Measurements from ENCODE around the gene COMMD10. TPM values are rescaled to one million over a fixed set of nuclear protein-coding genes. Genes with fewer than 3 reads are reported as not detected.

COMMD10 gene
- total and polyA plus RNA-seq, 2 of the 4 experiments (the other 2 are of a cell fraction) = 12.8 to 20.4 TPM

- Histone ChIP-seq H3K4me3 (ENCODE audit: insufficient read depth, low read depth, low read length) (no peak overlapping the region), H3K4ac (ENCODE audit: low read depth, low read length) (no peak overlapping the region), H3K9ac (ENCODE audit: low read depth, low read length) (no peak overlapping the region), H3K9me1 (ENCODE audit: insufficient read depth, low read length) (no peaks in the 10 kb centered on the region), H3K56ac (ENCODE audit: extremely low read depth, insufficient read depth, low read length) (no peak overlapping the region), H3K23ac (ENCODE audit: low read depth, low read length) (no peak overlapping the region), H2AFZ (replicated peaks; ENCODE audit: low read length, poor library complexity) (no peak overlapping the region), H3K9me3 (ENCODE audit: control insufficient read depth, insufficient read depth, low read length) (peaks cover 2% of the 10 kb centered on the region; the same call in 1 of the 2 replicates), H3K14ac (replicated peaks; ENCODE audit: low read depth, low read length) (no peak overlapping the region), H2BK5ac (ENCODE audit: low read depth, low read length, poor library complexity, severe bottlenecking) (no peak overlapping the region), H3K36me3 (ENCODE audit: control insufficient read depth, insufficient read depth, low read length) (no peaks in the 10 kb centered on the region), H3K18ac (ENCODE audit: low read depth, low read length) (no peak overlapping the region), H4K20me1 (ENCODE audit: insufficient read depth, low read length) (no peaks in the 10 kb centered on the region), H3K27me3 (ENCODE audit: control insufficient read depth, insufficient read depth, low read length) (no peaks in the 10 kb centered on the region), H4K5ac (ENCODE audit: low read depth, low read length) (no peak overlapping the region), H3K4me2 (ENCODE audit: low read depth, low read length) (no peak overlapping the region), H3K27ac (ENCODE audit: insufficient read depth, low read length) (no peak overlapping the region), H3K79me1 (ENCODE audit: low read depth in 1 of 2, low read length in 2 of 2) (no peaks in the 10 kb centered on the region), H2BK20ac (ENCODE audit: low read depth, low read length) (no peak overlapping the region), H2AK5ac (ENCODE audit: low read depth, low read length) (no peak overlapping the region), H4K8ac (ENCODE audit: low read depth in 2 of 2, low read length in 2 of 2) (no peak overlapping the region), H4K91ac (ENCODE audit: insufficient read depth, low read depth, low read length) (no peak overlapping the region), H2AK9ac (replicated peaks; ENCODE audit: low read depth, low read length, poor library complexity) (no peak overlapping the region), H3K4me1 (ENCODE audit: control insufficient read depth, insufficient read depth, low read length) (no peaks in the 10 kb centered on the region), H2BK120ac (ENCODE audit: low read depth, low read length) (no peak overlapping the region), H2BK15ac (ENCODE audit: low read depth, low read length) (no peak overlapping the region)
- dilution Hi-C loops (cut with HindIII; ENCODE audit: low sequenced_read_pairs, unreplicated experiment) = no loop called here
- intact Hi-C loops (cut with micrococcal nuclease) = no loop called here
- BruUV-seq (replicated peaks) = no TSS peak
- ATAC-seq (ENCODE audit: low read depth) = no peak
- in situ Hi-C loops (cut with MboI; ENCODE audit: low sequenced_read_pairs) = no loop called here
- ChIA-PET POLR2A (ENCODE audit: unreplicated experiment) (interaction anchor here (0.7 kb wide), 1 partner anchor 20 kb away, joined by 3 read pairs; no protein-coding TSS in a partner anchor), CTCF (no interaction called here)
- no peak for TF ChIP-seq POLR2A (IDR thresholded peaks at IDR 0.05; ENCODE audit: low read depth, low read length)
- TF ChIP-seq CHD1 (IDR thresholded peaks at IDR 0.05; ENCODE audit: low read depth, low read length) = no peak
- no peak for TF ChIP-seq MAFK (IDR thresholded peaks at IDR 0.05; ENCODE audit: low read depth, low read length)
- no peak for TF ChIP-seq RFX5 (IDR thresholded peaks at IDR 0.05; ENCODE audit: low read depth, low read length)
- no peak for TF ChIP-seq BHLHE40 (IDR thresholded peaks at IDR 0.05; ENCODE audit: low read depth, low read length)
- TF ChIP-seq USF2 (IDR thresholded peaks at IDR 0.05; ENCODE audit: low read depth, low read length) = no peak
- TF ChIP-seq NFE2L2 (IDR thresholded peaks at IDR 0.05; ENCODE audit: low read depth, low read length) = no peak
- no peak for TF ChIP-seq RCOR1 (IDR thresholded peaks at IDR 0.05; ENCODE audit: insufficient replicate concordance, low read length)
- TF ChIP-seq MAZ (IDR thresholded peaks at IDR 0.05; ENCODE audit: borderline replicate concordance, low read depth, low read length) = no peak
- TF ChIP-seq RAD21 (IDR thresholded peaks at IDR 0.05; ENCODE audit: low read length) = no peak
- TF ChIP-seq CEBPB (IDR thresholded peaks at IDR 0.05; ENCODE audit: low read depth, low read length) = no peak
- TF ChIP-seq CTCF (conservative IDR thresholded peaks at IDR 0.05; ENCODE audit: low read depth, low read length) = no peak
- TF ChIP-seq MXI1 (IDR thresholded peaks at IDR 0.05; ENCODE audit: borderline replicate concordance, low read depth, low read length) = no peak
- DNase-seq = no peak
- WGBS, 2 experiments (ENCODE audit: extremely low coverage in 2 of 2, insufficient read length in 1 of 2) = no CpG with 5 or more reads among the region's 4 CpGs
These were observed 233.4 kb downstream of the COMMD10 start for GRCh38 chr5:116318091-116318854.

All from IMR-90 (cell line).